Neural crest cell (in vitro differentiated cells): ENCODE results near the gene EIF5A. TPM values are rescaled to one million over a fixed set of nuclear protein-coding genes. Genes with fewer than 3 reads are reported as not detected.

Experiments
- DNase-seq: peaks from one replicate; pipeline ENCODE4 v3.0.0; 2021; ENCODE audit warnings: low read depth, mixed read lengths, low spot score
- H3K27ac Mint-ChIP-seq: one replicate; pipeline ENCODE4 v1.8.0; 2021; ENCODE audit warnings: mild to moderate bottlenecking, mixed read lengths; ENCODE audit not compliant: unreplicated experiment
- H3K27me3 Mint-ChIP-seq: 2 replicates; pipeline ENCODE4 v1.8.0; 2021; ENCODE audit warnings: low read depth, mild to moderate bottlenecking, mixed read lengths
- H3K36me3 Mint-ChIP-seq: 2 replicates; pipeline ENCODE4 v1.8.0; 2021; ENCODE audit warnings: low read depth, mild to moderate bottlenecking, mixed read lengths
- H3K4me1 Mint-ChIP-seq: 2 replicates; pipeline ENCODE4 v1.8.0; 2021; ENCODE audit warnings: mixed read lengths
- H3K4me3 Mint-ChIP-seq: one replicate; pipeline ENCODE4 v1.8.0; 2021; ENCODE audit warnings: mild to moderate bottlenecking, mixed read lengths
- H3K9me3 Mint-ChIP-seq: 2 replicates; pipeline ENCODE4 v1.8.0; 2021; ENCODE audit warnings: mixed read lengths
- CTCF ChIP-seq: fragments of 200-600 bp; sonication (generic); conservative IDR thresholded peaks from 2 replicates; pipeline ENCODE4 v1.5.0; 2021; ENCODE audit warnings: antibody characterized with exemption, mild to moderate bottlenecking
- total RNA-seq: library from RNA; stranded (reverse); gene quantifications from 2 replicates; pipeline ENCODE4 v1.2.1, GENCODE V29; 2021

The EIF5A gene
- total RNA-seq, 1 donor from 2014 or later: 725 TPM

- peaks cover 3% of the 10 kb centered on the region for H3K27me3 Mint-ChIP-seq
- TF ChIP-seq CTCF: no peak
- H3K36me3 Mint-ChIP-seq: no peaks in the 10 kb centered on the region
- DNase-seq: no peak
- H3K9me3 Mint-ChIP-seq: no peaks in the 10 kb centered on the region
- no peak overlapping the region for H3K27ac Mint-ChIP-seq
- H3K4me3 Mint-ChIP-seq: no peak overlapping the region
- no peaks in the 10 kb centered on the region for H3K4me1 Mint-ChIP-seq
Observed at GRCh38 chr17:7340179-7340578, 32.8 kb downstream of the EIF5A start.

GRCh38 chr17:7341842-7342241, 34.4 kb downstream of the EIF5A start:
- Mint-ChIP-seq H3K4me1 (no peaks in the 10 kb centered on the region), H3K27ac (no peak overlapping the region), H3K36me3 (no peaks in the 10 kb centered on the region), H3K27me3 (peaks cover 3% of the 10 kb centered on the region), H3K9me3 (no peaks in the 10 kb centered on the region), H3K4me3 (no peak overlapping the region)
- no peak for DNase-seq
- no peak for TF ChIP-seq CTCF

GRCh38 chr17:7343250-7343649, 35.8 kb downstream of the EIF5A start:
- Mint-ChIP-seq H3K27me3 (peaks cover 3% of the 10 kb centered on the region), H3K27ac (no peak overlapping the region), H3K4me1 (no peaks in the 10 kb centered on the region), H3K36me3 (no peaks in the 10 kb centered on the region), H3K4me3 (no peak overlapping the region), H3K9me3 (no peaks in the 10 kb centered on the region)
- DNase-seq: no peak
- no peak for TF ChIP-seq CTCF

- H3K27me3 Mint-ChIP-seq: no peaks in the 10 kb centered on the region
- H3K27ac Mint-ChIP-seq: no peak overlapping the region
- H3K36me3 Mint-ChIP-seq: no peaks in the 10 kb centered on the region
- H3K4me3 Mint-ChIP-seq: no peak overlapping the region
- TF ChIP-seq CTCF: no peak
- H3K9me3 Mint-ChIP-seq: no peaks in the 10 kb centered on the region
- no peak for DNase-seq
- H3K4me1 Mint-ChIP-seq: peaks cover 20% of the 10 kb centered on the region
Observed at GRCh38 chr17:7346761-7347614, 39.6 kb downstream of the EIF5A start.

GRCh38 chr17:7347630-7348477, 40.4 kb downstream of the EIF5A start:
- H3K4me1 Mint-ChIP-seq: peaks cover 27% of the 10 kb centered on the region
- H3K27ac Mint-ChIP-seq: peak overlapping the region; percentile 12
- H3K27me3 Mint-ChIP-seq: no peaks in the 10 kb centered on the region
- peak overlapping the region; percentile 49 for H3K4me3 Mint-ChIP-seq
- no peak for DNase-seq
- H3K36me3 Mint-ChIP-seq: no peaks in the 10 kb centered on the region
- no peak for TF ChIP-seq CTCF
- no peaks in the 10 kb centered on the region for H3K9me3 Mint-ChIP-seq
